Prostate gland (tissue), 2 donors: ENCODE data around the gene BAIAP2. TPM values are rescaled to one million over a fixed set of nuclear protein-coding genes. Genes with fewer than 3 reads are reported as not detected.

Experiments used
- DNase-seq: peaks from one replicate; pipeline ENCODE4 v3.0.0-alpha.2; 2019; ENCODE audit warnings: low spot score
- H3K27ac ChIP-seq, 2 donors: fragments of 200-600 bp; sonication (generic); 2 replicates each; pipeline ENCODE4 v1.5.1; 2017 to 2019
- H3K27me3 ChIP-seq: fragments of 200-600 bp; sonication (generic); replicated peaks from 2 replicates; pipeline ENCODE4 v1.5.1; 2019; ENCODE audit not compliant: insufficient read depth
- H3K36me3 ChIP-seq, 2 donors: fragments of 200-600 bp; sonication (generic); 1 replicate in 1 of 2; 2 replicates in 1 of 2; pipeline versions ENCODE4 v1.5.1 to v1.8.1; 2017 to 2019
- H3K4me1 ChIP-seq: fragments of 200-600 bp; sonication (generic); replicated peaks from 2 replicates; pipeline ENCODE4 v1.5.1; 2019
- H3K4me3 ChIP-seq, 2 donors: fragments of 200-600 bp; sonication (generic); 2 replicates each; pipeline ENCODE4 v1.5.1; 2017 to 2019
- H3K9me3 ChIP-seq: fragments of 200-600 bp; sonication (generic); 2 replicates; pipeline ENCODE4 v1.5.1; 2017
- POLR2A ChIP-seq: fragments of 450-650 bp; IDR thresholded peaks from one replicate; pipeline ENCODE4 v1.6.1; 2016; ENCODE audit warnings: antibody characterized with exemption, mild to moderate bottlenecking
- POLR2AphosphoS5 ChIP-seq: sonication (generic); formaldehyde crosslinking; IDR thresholded peaks from one replicate; pipeline ENCODE4 v1.6.1; 2017; ENCODE audit warnings: antibody characterized with exemption
- WGBS: methylation state at CpG from one replicate; pipeline ENCODE4 v1.1.5; 2018; 5-methylcytosine and 5-hydroxymethylcytosine counted together
- intact Hi-C: fragments of 100-400 bp; cut with DNase I; formaldehyde crosslinking; loops from one replicate; pipeline ENCODE4 v1.14.2; 2022
- total RNA-seq, 2 donors: library from RNA; depleted of rRNA; stranded (reverse); fragments of >200 nt; gene quantifications; one replicate each; pipeline ENCODE4 v1.1.0, GENCODE V29; 2016
- TF ChIP-seq, protein P1 (sequence below), 4 experiments: fragments of 200-600 bp in 2 of 4; fragments of 450-650 bp in 2 of 4; sonication (generic) in 2 of 4; IDR thresholded peaks; 1 replicate in 3 of 4; 2 replicates in 1 of 4; pipeline ENCODE4 v1.5.1; 2016 to 2019; ENCODE audit warnings: antibody characterized with exemption in 4 of 4, mild to moderate bottlenecking in 2 of 4, moderate library complexity in 2 of 4

The BAIAP2 gene
- total RNA-seq, 2 donors from 2014 or later, result 125 to 148 TPM

DNA sequence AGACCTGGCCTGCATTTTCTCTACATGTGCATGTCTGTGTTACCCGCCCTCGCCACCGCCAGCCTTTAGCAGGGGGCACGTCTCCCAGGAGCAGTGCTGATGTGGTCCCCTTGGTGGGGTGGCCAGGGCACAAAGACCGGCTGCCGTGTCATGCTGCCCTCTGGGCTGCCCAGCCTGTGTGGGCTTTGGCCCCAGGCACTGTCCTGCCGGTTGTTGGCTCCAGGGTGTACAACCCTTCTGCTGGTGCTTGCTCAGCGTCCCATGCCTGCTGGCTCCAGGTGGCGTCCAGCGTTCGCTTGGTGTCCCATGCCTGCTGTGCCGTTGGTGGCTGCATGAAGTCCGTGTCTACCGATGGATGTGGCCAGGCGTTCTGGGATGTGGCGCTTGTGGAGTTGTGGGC, 4.1 kb downstream of the BAIAP2 start:
- 89% methylated on average over 16 of the region's 16 CpGs for whole genome bisulfite sequencing
- Histone ChIP-seq H3K9me3 (no peaks in the 10 kb centered on the region), H3K36me3 (no peaks in the 10 kb centered on the region), H3K4me3 (no peak overlapping the region), H3K27ac (peak overlapping the region; percentile 90 to 95), H3K27me3 (no peaks in the 10 kb centered on the region), H3K4me1 (peaks cover 51% of the 10 kb centered on the region)
- intact Hi-C loops, result no loop called here
- TF ChIP-seq POLR2AphosphoS5 (no peak), POLR2A (no peak)
- TF ChIP-seq, protein P1, sequence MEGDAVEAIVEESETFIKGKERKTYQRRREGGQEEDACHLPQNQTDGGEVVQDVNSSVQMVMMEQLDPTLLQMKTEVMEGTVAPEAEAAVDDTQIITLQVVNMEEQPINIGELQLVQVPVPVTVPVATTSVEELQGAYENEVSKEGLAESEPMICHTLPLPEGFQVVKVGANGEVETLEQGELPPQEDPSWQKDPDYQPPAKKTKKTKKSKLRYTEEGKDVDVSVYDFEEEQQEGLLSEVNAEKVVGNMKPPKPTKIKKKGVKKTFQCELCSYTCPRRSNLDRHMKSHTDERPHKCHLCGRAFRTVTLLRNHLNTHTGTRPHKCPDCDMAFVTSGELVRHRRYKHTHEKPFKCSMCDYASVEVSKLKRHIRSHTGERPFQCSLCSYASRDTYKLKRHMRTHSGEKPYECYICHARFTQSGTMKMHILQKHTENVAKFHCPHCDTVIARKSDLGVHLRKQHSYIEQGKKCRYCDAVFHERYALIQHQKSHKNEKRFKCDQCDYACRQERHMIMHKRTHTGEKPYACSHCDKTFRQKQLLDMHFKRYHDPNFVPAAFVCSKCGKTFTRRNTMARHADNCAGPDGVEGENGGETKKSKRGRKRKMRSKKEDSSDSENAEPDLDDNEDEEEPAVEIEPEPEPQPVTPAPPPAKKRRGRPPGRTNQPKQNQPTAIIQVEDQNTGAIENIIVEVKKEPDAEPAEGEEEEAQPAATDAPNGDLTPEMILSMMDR (IDR thresholded peaks at IDR 0.05), result no peak
- no peak for DNase-seq

GRCh38 chr17:81039854-81040758, 5.2 kb downstream of the BAIAP2 start:
- no peaks in the 10 kb centered on the region for H3K36me3 ChIP-seq
- WGBS, result 43% methylated on average over 27 of the region's 28 CpGs
- intact Hi-C loops, result no loop called here
- H3K27ac ChIP-seq, result peak overlapping the region; percentile 90 to 95
- peaks cover 60% of the 10 kb centered on the region for H3K4me1 ChIP-seq
- H3K9me3 ChIP-seq, result no peaks in the 10 kb centered on the region
- no peak for DNase-seq
- no peaks in the 10 kb centered on the region for H3K27me3 ChIP-seq
- TF ChIP-seq POLR2A (no peak), POLR2AphosphoS5 (no peak)
- TF ChIP-seq, protein P1 (IDR thresholded peaks at IDR 0.05), result no peak
- peak overlapping the region in 1 of 2 donors; percentile 5 for H3K4me3 ChIP-seq

DNA sequence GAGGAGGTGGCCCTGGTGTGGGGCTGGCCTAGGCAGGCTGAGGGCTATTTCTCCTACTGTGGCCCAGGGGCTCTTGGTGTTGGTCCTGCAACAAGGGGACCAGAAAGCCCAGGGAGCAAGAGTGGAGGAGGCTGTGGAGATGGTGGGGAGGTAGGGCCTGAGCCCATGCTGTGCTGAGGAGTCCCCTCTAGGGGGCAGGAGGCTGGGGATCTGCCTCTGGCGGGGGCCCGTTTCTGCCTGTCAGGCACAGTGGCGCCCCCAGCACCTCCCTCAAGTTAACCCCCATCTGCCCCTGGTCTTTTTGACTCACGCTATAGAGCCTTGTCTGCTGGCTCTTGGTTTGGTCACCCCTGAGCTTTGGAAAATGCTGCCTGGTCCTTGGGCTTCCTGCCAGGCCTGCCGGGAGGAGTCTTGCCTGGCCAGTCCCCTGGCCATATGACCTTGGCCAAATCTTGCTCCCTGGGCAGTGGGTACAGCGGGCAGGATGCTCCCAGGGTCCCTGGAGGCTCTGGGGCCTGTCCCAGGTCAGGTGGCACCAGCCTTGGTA, 5.9 kb downstream of the BAIAP2 start:
- no peaks in the 10 kb centered on the region for H3K36me3 ChIP-seq
- peak overlapping the region; percentile 90 to 95 for H3K27ac ChIP-seq
- intact Hi-C loops, result no loop called here
- peaks cover 68% of the 10 kb centered on the region for H3K4me1 ChIP-seq
- TF ChIP-seq POLR2A (no peak), POLR2AphosphoS5 (no peak)
- TF ChIP-seq, protein P1 (IDR thresholded peaks at IDR 0.05), result peak in 3 of 4 experiments; percentile 21 to 42 (median 40)
- no peak overlapping the region for H3K4me3 ChIP-seq
- H3K27me3 ChIP-seq, result no peaks in the 10 kb centered on the region
- DNase-seq, result no peak
- H3K9me3 ChIP-seq, result no peaks in the 10 kb centered on the region
- 50% methylated on average over 6 of the region's 6 CpGs for WGBS

DNA sequence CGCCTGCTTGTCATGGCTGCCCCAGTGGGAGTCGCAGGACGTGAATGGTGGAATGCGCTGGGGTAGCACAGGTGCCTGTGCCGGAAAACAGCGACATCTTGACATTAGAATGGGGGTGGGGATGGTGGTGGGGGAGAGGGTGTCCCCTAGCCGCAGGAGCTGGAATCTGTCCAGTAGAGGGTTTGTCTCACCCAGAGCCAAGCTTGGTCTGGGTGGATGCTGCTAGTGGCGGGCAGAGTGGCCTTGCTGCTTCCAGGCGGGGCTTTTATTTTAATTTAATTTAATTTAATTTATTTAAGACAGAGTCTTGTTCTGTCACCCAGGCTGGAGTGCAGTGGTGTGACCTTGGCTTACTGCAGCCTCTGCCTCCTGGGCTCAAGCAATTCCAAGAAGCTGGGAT, 7.7 kb downstream of the BAIAP2 start:
- Histone ChIP-seq H3K4me1 (peaks cover 67% of the 10 kb centered on the region), H3K27me3 (no peaks in the 10 kb centered on the region), H3K4me3 (no peak overlapping the region), H3K36me3 (no peaks in the 10 kb centered on the region), H3K27ac (peak overlapping the region; percentile 90 to 95), H3K9me3 (no peaks in the 10 kb centered on the region)
- TF ChIP-seq POLR2AphosphoS5, result no peak
- no peak for TF ChIP-seq POLR2A
- TF ChIP-seq, protein P1 (IDR thresholded peaks at IDR 0.05), result no peak
- 91% methylated on average over 9 of the region's 9 CpGs for WGBS
- intact Hi-C loops, result no loop called here
- no peak for DNase-seq
